ENCODE measurements around the gene SLC39A7.

The SLC39A7 gene

DNA sequence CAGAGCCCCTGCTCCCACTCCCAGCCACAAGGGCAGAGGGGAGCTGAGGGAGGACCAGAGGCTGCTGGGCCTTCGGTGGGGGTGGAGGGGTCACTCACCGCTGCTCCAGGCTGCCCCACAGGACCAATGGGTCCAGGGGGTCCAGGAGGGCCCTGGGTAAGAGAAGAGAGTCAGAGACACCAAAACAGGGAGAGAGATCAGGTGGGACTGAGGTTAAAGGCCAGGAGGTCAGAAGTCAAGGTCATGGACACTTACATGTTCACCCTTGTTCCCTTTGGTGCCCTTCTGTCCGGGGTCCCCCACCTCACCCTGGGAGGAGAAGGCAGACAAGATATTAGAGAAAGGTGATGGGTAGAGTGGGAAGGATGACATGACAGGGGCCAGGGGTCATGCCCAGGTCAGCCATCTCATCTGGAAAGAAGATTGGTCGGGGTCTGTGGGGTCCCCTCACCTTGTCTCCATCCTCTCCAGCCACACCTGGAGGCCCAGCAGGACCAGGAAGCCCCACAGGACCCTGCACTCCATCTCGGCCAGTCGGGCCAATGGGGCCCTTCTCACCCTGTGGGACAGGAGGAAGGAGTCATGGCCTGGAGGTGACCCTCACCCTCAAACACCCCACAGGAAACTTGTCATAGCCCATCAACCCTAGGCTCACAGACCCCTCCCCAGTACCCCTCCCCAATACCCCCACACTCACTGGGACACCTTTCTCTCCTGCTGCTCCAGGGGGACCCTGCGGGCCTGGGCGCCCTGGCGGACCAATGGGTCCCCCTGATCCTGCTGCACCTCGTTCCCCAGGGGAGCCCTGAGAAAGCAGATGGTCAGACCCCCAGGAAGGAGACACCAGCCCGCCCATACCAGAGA, 29.4 kb upstream of the SLC39A7 start:
- DNase-seq = no peak

GRCh38 chr6:33171880-33172687, 28.6 kb upstream of the SLC39A7 start:
- no peak for DNase-seq

GRCh38 chr6:33172688-33173534, 27.8 kb upstream of the SLC39A7 start:
- no peak for DNase-seq

DNA sequence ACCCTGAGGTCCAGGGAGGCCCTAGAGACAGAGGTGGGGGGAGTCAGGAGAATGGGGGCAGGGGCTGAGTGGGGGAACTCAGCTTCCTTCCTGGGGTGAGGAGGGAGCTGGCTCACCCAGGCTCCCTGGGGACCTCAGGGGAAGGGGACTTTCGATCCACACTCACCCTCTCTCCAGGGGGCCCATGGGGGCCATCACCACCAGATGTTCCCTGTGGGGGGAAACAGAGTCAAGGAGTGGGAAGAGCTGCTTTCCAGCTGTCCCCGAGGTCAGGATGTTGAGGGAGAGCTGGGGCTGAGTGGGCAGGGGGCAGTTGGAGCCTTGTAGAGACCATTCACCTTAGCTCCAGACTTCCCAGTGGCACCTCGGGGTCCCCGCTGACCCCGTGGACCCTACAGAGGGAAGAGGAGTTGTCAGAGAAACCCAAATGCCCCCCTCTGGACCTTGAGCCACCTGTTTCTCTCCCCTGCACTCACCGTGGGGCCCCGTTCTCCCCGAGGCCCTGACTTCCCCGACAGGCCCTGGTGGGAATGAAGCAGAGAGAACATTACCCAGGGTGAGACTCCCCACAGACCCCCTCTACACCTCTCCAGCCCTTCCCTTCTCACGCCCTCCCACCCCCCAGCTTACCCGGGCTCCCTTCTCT, 27.0 kb upstream of the SLC39A7 start:
- DNase-seq = no peak

DNA sequence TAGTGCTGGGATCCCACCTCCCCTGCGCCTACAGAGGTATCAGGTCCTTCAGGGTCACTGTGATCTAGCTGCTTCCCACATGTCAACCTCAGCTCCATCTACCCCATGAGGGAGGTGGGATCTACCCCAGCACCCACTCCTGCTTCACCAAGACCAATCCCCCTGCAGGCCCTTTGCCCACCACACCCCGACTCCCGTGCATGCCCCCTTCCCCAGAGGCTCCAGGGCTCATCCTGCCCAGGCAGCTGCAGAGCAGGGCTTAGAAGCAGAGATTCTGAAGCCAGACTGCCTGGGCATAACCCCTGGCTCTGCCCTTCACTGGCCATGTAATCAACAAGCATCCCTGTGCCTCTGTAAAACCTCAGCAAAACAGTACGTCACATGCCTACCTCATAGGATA, 25.9 kb upstream of the SLC39A7 start:
- DNase-seq = no peak

- no peak for DNase-seq
Observed at GRCh38 chr6:33175436-33176069, 25.1 kb upstream of the SLC39A7 start.

GRCh38 chr6:33176906-33177305, 23.8 kb upstream of the SLC39A7 start:
- no peak for DNase-seq

- no peak for DNase-seq
Observed at GRCh38 chr6:33177552-33178446, 22.9 kb upstream of the SLC39A7 start.

DNA sequence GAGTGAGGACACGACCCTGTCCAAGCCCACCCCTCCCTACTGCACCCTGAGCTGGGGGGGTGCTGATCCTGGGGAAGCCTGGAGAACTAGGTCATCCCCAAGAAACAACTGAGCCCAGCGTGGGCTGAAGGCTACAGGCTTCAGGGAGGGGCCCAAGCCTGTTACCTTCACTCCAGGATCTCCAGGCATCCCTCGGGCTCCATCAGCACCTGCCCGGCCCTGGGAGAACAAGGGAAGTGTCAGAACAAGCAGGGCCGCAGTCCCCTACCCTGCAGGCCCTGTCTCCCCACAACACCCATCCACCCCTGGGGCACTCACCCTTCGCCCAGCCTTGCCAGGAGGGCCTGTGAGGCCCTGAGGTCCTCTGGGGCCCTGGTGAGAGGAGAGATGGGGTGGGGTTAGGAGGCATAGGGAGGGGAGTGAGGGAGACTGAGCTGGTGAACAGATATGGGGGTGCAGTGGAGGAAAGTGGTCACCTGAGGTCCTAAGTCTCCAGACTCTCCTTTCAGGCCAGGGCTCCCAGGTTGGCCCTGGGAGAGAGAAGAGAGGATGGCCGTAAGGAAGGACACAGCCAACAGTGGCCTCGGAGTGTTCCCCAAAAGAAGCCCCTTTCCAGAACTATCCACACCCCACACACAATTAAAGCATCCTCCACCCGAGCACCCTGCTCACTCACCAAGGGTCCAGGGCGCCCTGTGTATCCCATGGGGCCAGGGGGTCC, 21.8 kb upstream of the SLC39A7 start:
- DNase-seq = no peak

DNA sequence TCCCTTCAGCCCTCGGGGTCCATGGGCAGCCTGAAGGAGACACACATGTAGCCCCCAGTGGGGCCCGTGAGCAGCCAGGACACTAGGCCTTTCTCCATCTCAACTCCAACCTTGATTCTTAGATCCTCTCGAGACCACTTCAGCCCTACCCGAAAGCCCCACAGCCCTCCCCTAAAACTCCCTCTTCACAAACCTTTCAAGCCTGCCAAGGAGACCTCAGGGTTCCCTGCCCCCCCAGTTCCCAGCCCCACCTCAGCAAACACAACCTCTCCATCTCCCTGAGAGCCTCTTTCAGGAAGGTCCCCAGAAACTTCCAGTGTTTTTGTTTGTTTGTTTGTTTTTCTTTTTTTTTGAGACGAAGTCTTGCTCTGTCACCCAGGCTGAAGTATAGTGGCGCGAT, 19.5 kb upstream of the SLC39A7 start:
- DNase-seq = no peak

DNA sequence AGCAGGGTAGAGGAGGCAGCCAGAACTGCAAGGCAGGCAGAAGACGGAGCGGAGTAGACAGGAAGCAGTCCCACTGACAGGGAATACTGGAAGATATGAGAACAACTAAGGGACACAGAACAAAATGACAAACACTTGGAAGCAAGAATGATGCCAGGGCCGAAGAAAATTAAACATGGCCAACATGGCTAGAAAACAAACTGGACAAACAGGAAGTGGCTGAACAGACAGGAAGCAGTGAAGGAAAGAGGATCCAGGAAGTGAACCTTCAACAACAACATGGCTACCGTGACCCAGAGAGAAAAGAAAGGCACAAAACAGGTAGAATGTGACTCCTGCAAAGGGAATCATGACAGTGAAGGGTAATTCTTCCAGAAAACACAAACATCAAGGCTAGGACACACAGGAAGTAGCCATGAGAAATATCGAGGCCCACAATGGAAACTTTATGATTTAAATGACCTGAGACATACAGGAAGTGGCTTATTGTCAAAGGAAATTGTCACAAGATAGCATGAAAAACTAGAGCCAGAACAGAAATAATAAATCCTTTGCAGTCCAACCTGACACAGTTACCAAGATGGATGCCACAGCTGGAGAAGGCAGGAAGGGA, 17.5 kb upstream of the SLC39A7 start:
- no peak for DNase-seq

DNA sequence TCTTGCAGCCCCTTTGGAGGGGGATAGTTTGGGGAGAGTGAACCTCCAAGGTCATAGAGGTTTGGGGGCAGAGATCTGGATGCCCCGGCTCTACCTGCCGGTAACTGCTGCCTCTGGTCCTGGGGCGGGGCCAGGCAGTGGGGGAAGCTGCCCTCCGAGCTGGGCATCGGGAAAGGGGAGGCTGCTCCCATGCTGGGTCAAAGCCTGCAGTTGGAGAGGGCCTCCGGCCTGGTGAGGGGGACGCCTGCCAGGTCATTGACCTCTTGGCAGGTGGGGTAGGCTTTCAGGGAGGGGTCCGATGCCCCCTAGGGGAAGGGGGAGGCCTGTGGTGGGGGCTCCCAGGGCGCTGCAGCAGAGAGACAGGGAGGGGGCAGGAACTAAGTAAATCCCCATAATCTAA, 15.5 kb upstream of the SLC39A7 start:
- DNase-seq = no peak

- no peak for DNase-seq
Observed at GRCh38 chr6:33185654-33186187, 14.9 kb upstream of the SLC39A7 start.

- DNase-seq = no peak
Observed at GRCh38 chr6:33187809-33188208, 12.9 kb upstream of the SLC39A7 start.

GRCh38 chr6:33189164-33189563, 11.5 kb upstream of the SLC39A7 start:
- no peak for DNase-seq

DNA sequence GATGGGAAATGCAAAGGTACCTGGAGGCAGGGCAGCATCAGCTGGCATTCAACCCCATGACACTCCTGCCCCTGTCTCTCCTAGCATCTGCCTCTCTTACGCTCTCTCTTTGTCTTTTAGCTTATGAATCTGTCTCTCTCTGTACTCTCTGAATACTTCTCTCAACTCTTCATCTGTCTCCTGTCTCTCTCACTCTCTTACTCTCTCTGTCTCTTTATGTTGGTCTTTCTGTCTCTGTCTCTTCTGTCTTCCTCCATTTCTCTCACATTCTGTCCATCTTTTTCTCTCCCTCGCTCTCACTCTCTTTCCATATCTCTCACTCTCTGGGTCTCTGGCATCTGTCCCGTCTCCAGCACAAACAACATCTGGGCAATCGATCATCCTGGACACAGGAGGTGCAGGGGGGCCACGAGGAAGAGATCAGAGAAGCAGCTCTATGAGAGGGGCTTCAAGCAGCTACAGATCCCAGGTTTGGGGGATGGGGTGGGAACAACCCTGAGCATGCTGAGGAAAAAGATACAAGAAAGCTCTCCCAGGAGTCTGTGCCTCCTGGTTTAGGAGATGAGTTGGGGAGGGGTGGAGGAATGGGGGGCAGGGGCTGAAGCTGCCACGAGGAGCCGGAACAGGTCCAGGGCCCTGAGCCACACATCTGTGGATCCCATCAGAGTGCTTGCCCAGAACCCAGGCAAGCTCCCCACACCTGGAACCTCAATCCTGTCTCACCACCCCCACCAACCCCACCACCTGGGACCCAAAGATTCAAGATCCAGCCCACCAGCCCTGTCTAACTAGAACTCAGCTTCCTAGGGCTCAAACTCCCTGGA, 10.8 kb upstream of the SLC39A7 start:
- no peak for DNase-seq

- no peak for DNase-seq
Observed at GRCh38 chr6:33190504-33191107, 10.1 kb upstream of the SLC39A7 start.

DNA sequence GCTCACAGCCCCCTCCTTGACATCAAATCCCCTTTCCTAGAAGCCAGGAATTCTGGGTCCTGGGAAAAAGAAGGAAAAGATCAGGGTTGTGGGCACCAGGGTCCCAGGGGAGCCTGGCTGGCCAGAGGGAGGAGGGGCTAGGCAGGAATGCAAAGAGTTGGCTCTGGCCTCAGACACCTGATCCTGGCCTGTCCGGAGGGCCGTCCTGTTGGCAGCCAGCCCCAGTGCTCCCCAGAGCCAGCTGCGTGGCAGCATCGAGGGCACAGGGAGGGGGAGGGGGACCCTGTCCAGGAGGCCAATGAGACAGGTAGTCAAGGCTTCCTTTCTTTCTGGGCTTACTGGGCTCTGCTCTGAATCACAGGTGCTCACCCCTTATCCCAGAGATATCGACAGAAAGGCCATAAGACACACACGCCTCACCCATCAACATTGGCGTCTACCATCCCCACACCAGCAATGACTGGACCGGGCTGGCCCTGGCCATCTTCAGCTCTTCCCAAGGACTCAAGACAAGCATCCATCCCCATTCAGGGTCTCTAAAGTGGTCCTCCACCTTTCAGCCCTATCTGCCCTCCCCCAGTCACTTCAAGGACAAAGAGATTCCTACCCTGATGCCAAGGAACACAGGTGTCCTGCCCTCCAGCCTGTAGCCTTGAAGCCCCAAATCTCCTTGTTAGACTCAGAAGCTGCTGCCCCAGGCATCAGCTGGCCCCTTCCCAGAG, 9.1 kb upstream of the SLC39A7 start:
- no peak for DNase-seq

All from DMS 273 treated with DMSO at 0.1 percent for 48 hours (cell line).